ENCODE data around the gene PTPDC1. TPM values are rescaled to one million over a fixed set of nuclear protein-coding genes. Genes with fewer than 3 reads are reported as not detected.

The PTPDC1 gene
- total and polyA plus RNA-seq, 2 of the 8 experiments (the other 6 are each of a cell fraction or from before 2014, with no cell fraction given): 4.1 to 7.3 TPM

- H3K14ac ChIP-seq (ENCODE audit: insufficient read length): no peak overlapping the region
- no peaks in the 10 kb centered on the region for H3K23me2 ChIP-seq (ENCODE audit: low read depth, low read length)
- DNase-seq (ENCODE audit: low read depth in 1 of 2, low spot score in 2 of 2) (no peak), FAIRE-seq (no peak)
- ChIA-PET CTCF (ENCODE audit: partially characterized antibody) (interaction anchor here (1.3 kb wide), 2 partner anchors 78 to 130 kb away, joined by 3 read pairs; no protein-coding TSS in a partner anchor), POLR2A (ENCODE audit: partially characterized antibody) (interaction anchor here (1.0 to 2.3 kb wide), 2 partner anchors 83 to 85 kb away, joined by 3 to 11 read pairs; no protein-coding TSS in a partner anchor)
- H2BK15ac ChIP-seq (ENCODE audit: low read length): no peak overlapping the region
- no peak overlapping the region for H2AFZ ChIP-seq (ENCODE audit: low read length)
- no peak overlapping the region for H2BK20ac ChIP-seq (ENCODE audit: low read length)
- no peak overlapping the region for H4K91ac ChIP-seq (replicated peaks; ENCODE audit: insufficient read length, low read length)
- no peaks in the 10 kb centered on the region for H3K9me3 ChIP-seq (ENCODE audit: insufficient read depth in 2 of 2, low read depth in 1 of 2, low read length in 1 of 2)
- peaks cover 0 to 5% (median 1%) of the 10 kb centered on the region in 4 experiments; a peak in 2 of 7 replicates for H3K4me1 ChIP-seq (replicated peaks in 1 of 4; ENCODE audit: control insufficient read depth in 3 of 4, insufficient read depth in 4 of 4, low read length in 3 of 4)
- H4K8ac ChIP-seq (ENCODE audit: extremely low read depth, insufficient read depth, low read length): no peak overlapping the region
- no peak overlapping the region for H2AK5ac ChIP-seq (ENCODE audit: low read depth, low read length)
- no peak overlapping the region for H3K9ac ChIP-seq (replicated peaks in 1 of 4; ENCODE audit: extremely low read depth in 1 of 4, low read depth in 3 of 4, low read length in 3 of 4)
- no peaks in the 10 kb centered on the region for H3K79me2 ChIP-seq (ENCODE audit: control insufficient read depth in 1 of 2, insufficient read depth in 2 of 2, low read length in 2 of 2)
- H3K79me1 ChIP-seq (ENCODE audit: low read depth, low read length): no peaks in the 10 kb centered on the region
- no peak overlapping the region for H2BK5ac ChIP-seq (ENCODE audit: low read depth, low read length)
- no peak overlapping the region for H2BK12ac ChIP-seq (ENCODE audit: low read depth, low read length)
- TF ChIP-seq GTF2F1 (IDR thresholded peaks at IDR 0.05; ENCODE audit: borderline replicate concordance, low read depth, low read length): no peak
- TF ChIP-seq KDM1A (IDR thresholded peaks at IDR 0.05; ENCODE audit: borderline replicate concordance, low read length): no peak
- TF ChIP-seq CHD2 (IDR thresholded peaks at IDR 0.05; ENCODE audit: low read length): no peak
- TF ChIP-seq YY1 (IDR thresholded peaks at IDR 0.05; ENCODE audit: low read depth, low read length): no peak
- TF ChIP-seq CEBPB (IDR thresholded peaks at IDR 0.05; ENCODE audit: low read depth, low read length): no peak
- TF ChIP-seq TBP (IDR thresholded peaks at IDR 0.05; ENCODE audit: low read depth, low read length): no peak
- no peak for TF ChIP-seq TCF12 (IDR thresholded peaks at IDR 0.05; ENCODE audit: low read depth, low read length)
- TF ChIP-seq EZH2 (IDR thresholded peaks at IDR 0.05; ENCODE audit: low read depth, low read length, severe bottlenecking): no peak
- no peak for TF ChIP-seq KDM4A (IDR thresholded peaks at IDR 0.05; ENCODE audit: low read depth, low read length, severe bottlenecking)
- no peaks in the 10 kb centered on the region for H3K27me3 ChIP-seq (replicated peaks in 1 of 4; ENCODE audit: control insufficient read depth in 3 of 4, extremely low read depth in 1 of 4, insufficient read depth in 3 of 4, low read length in 3 of 4)
- H3K23ac ChIP-seq (ENCODE audit: insufficient read length): no peak overlapping the region
- no peak overlapping the region for H4K5ac ChIP-seq (ENCODE audit: insufficient read length, low read depth, low read length)
- H3K27ac ChIP-seq (ENCODE audit: low read depth, low read length): no peak overlapping the region
- no peak overlapping the region for H3K56ac ChIP-seq (replicated peaks; ENCODE audit: insufficient read length, low read depth, low read length)
- H3K4me3 ChIP-seq (ENCODE audit: extremely low read depth in 1 of 4, insufficient read depth in 2 of 4, low read depth in 3 of 4, low read length in 4 of 4): no peak overlapping the region
- H3K4ac ChIP-seq (replicated peaks; ENCODE audit: insufficient read length, low read depth, low read length): no peak overlapping the region
- H3K18ac ChIP-seq (ENCODE audit: extremely low read depth, low read length): no peak overlapping the region
- no peaks in the 10 kb centered on the region for H3K36me3 ChIP-seq (ENCODE audit: control insufficient read depth in 2 of 4, insufficient read depth in 4 of 4, low read length in 3 of 4)
- H3K4me2 ChIP-seq (ENCODE audit: insufficient read depth in 1 of 2, low read depth in 2 of 2, low read length in 2 of 2): no peak overlapping the region
- no peak overlapping the region for H2BK120ac ChIP-seq (replicated peaks; ENCODE audit: low read depth, low read length)
- H4K20me1 ChIP-seq (replicated peaks in 1 of 2; ENCODE audit: control insufficient read depth in 1 of 2, insufficient read depth in 2 of 2, low read length in 2 of 2): no peaks in the 10 kb centered on the region
- WGBS, 2 experiments (ENCODE audit: extremely low coverage in 1 of 2, insufficient coverage in 1 of 2, insufficient read length in 1 of 2, insufficient replicate concordance in 2 of 2, low coverage in 1 of 2, low lambda C conversion rate in 2 of 2, missing lambda C conversion rate in 1 of 2): 85% methylated on average over 6 of the region's 6 CpGs; no CpG with 5 or more reads in 1 of the 2 experiments
Observed at GRCh38 chr9:94083384-94083783, 880 bp upstream of the PTPDC1 start.
